ENCODE results near the gene BRD1.

BRD1 gene

DNA sequence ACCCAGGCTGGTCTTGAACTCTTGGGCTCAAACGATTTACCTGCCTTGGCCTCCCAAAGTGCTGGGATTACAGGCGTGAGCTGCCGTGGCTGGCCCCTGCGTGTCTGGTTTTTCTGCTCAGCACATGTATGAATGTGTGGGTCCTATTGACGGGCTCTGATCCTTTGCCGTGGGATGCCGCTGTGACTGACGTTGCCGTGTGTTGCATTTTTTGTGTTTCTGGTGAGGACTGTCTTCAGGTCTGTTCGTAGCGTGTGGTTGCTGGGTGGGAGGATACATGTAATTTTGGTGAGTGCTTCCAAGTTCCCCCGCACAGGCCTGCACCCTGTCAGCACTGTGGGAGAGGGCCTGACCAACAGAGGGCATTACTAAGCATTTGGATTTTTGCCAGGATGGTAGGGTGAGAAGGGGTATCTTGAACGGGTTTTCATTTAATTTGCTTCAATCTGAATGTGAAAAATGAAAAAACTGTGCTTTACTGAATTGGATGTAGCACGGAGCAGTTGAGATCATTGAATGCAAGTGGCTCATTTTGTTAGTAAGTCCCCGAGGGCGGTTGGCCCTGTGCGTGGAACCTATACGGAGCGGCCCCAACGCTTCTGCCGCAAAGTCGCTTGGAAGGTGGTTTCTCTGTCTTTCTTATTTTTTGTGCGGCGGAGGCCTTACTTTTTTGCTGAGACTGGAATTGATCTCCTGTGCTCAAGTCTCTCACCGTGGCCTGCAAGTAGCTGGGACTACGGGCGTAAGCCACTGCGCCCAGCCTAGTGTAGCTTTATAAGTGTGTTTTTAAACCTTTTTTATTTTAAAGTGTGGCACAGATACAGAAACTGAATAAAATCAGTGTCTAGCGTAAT is 34.2 kb upstream of the BRD1 start:
- peaks cover 25% of the 10 kb centered on the region for H3K36me3 ChIP-seq (ENCODE audit: control insufficient read depth, low read length)
- H3K4me3 ChIP-seq (ENCODE audit: low read length): no peak overlapping the region
- no peaks in the 10 kb centered on the region; the same call in 1 of the 2 replicates for H3K4me1 ChIP-seq (ENCODE audit: control insufficient read depth, low read length)
- no peaks in the 10 kb centered on the region for H3K9me2 ChIP-seq (replicated peaks; ENCODE audit: control insufficient read depth, low read length)
- no peak overlapping the region for H3K27ac ChIP-seq (ENCODE audit: low read depth, low read length)
- H3F3A ChIP-seq (ENCODE audit: control insufficient read depth, insufficient read depth): 0 out of 2 replicates have a peak, but pooled peaks cover 4% of the 10 kb centered on the region
- H4K20me1 ChIP-seq (ENCODE audit: control insufficient read depth, insufficient read depth, low read depth, low read length): 0 out of 2 replicates have a peak, but pooled peaks cover 13% of the 10 kb centered on the region
- no peaks in the 10 kb centered on the region for H3K9me3 ChIP-seq (ENCODE audit: control insufficient read depth, insufficient read depth, low read length)
- no peaks in the 10 kb centered on the region for H3K27me3 ChIP-seq (ENCODE audit: control insufficient read depth, low read length)
- TF ChIP-seq, protein P1, sequence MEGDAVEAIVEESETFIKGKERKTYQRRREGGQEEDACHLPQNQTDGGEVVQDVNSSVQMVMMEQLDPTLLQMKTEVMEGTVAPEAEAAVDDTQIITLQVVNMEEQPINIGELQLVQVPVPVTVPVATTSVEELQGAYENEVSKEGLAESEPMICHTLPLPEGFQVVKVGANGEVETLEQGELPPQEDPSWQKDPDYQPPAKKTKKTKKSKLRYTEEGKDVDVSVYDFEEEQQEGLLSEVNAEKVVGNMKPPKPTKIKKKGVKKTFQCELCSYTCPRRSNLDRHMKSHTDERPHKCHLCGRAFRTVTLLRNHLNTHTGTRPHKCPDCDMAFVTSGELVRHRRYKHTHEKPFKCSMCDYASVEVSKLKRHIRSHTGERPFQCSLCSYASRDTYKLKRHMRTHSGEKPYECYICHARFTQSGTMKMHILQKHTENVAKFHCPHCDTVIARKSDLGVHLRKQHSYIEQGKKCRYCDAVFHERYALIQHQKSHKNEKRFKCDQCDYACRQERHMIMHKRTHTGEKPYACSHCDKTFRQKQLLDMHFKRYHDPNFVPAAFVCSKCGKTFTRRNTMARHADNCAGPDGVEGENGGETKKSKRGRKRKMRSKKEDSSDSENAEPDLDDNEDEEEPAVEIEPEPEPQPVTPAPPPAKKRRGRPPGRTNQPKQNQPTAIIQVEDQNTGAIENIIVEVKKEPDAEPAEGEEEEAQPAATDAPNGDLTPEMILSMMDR (IDR thresholded peaks at IDR 0.05; ENCODE audit: low read depth, low read length, poor library complexity, severe bottlenecking): no peak
- TF ChIP-seq EZH2phosphoT487 (IDR thresholded peaks at IDR 0.05; ENCODE audit: borderline replicate concordance, low read length): no peak
- peaks cover 100% of the 10 kb centered on the region for H3K79me2 ChIP-seq (ENCODE audit: control insufficient read depth, low read length)
- no peak overlapping the region for H3K4me2 ChIP-seq (ENCODE audit: low read length)

DNA sequence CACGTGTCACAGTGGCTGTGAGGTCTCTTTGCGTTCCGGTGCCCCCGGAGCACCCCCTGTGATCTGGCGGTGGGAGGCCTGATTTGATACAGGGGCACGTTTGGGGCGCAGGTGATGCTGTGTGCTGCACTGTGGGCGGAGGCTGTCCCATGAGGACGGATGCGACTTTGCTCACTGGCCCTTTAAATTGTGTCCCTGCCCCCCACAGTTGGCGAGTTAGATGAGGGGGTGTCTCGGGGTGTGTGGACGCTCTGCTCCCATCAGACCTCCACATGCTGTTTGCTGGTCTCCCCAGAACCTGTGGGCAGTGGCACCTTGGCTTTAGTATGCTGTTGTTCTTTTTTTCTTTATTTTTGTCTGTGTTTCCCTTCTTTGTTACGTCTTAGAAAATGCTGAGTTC is 31.2 kb upstream of the BRD1 start:
- peaks cover 98% of the 10 kb centered on the region for H3K79me2 ChIP-seq (ENCODE audit: control insufficient read depth, low read length)
- peaks cover 31% of the 10 kb centered on the region for H4K20me1 ChIP-seq (ENCODE audit: control insufficient read depth, insufficient read depth, low read depth, low read length)
- TF ChIP-seq EZH2phosphoT487 (IDR thresholded peaks at IDR 0.05; ENCODE audit: borderline replicate concordance, low read length): no peak
- TF ChIP-seq, protein P1 (IDR thresholded peaks at IDR 0.05; ENCODE audit: low read depth, low read length, poor library complexity, severe bottlenecking): no peak
- H3K27me3 ChIP-seq (ENCODE audit: control insufficient read depth, low read length): no peaks in the 10 kb centered on the region
- no peak overlapping the region for H3K4me3 ChIP-seq (ENCODE audit: low read length)
- H3K9me2 ChIP-seq (replicated peaks; ENCODE audit: control insufficient read depth, low read length): no peaks in the 10 kb centered on the region
- no peaks in the 10 kb centered on the region for H3K9me3 ChIP-seq (ENCODE audit: control insufficient read depth, insufficient read depth, low read length)
- peaks cover 2% of the 10 kb centered on the region; the same call in 1 of the 2 replicates for H3F3A ChIP-seq (ENCODE audit: control insufficient read depth, insufficient read depth)
- no peak overlapping the region for H3K27ac ChIP-seq (ENCODE audit: low read depth, low read length)
- peaks cover 35% of the 10 kb centered on the region for H3K36me3 ChIP-seq (ENCODE audit: control insufficient read depth, low read length)
- no peak overlapping the region for H3K4me2 ChIP-seq (ENCODE audit: low read length)
- H3K4me1 ChIP-seq (ENCODE audit: control insufficient read depth, low read length): peaks cover 17% of the 10 kb centered on the region

DNA sequence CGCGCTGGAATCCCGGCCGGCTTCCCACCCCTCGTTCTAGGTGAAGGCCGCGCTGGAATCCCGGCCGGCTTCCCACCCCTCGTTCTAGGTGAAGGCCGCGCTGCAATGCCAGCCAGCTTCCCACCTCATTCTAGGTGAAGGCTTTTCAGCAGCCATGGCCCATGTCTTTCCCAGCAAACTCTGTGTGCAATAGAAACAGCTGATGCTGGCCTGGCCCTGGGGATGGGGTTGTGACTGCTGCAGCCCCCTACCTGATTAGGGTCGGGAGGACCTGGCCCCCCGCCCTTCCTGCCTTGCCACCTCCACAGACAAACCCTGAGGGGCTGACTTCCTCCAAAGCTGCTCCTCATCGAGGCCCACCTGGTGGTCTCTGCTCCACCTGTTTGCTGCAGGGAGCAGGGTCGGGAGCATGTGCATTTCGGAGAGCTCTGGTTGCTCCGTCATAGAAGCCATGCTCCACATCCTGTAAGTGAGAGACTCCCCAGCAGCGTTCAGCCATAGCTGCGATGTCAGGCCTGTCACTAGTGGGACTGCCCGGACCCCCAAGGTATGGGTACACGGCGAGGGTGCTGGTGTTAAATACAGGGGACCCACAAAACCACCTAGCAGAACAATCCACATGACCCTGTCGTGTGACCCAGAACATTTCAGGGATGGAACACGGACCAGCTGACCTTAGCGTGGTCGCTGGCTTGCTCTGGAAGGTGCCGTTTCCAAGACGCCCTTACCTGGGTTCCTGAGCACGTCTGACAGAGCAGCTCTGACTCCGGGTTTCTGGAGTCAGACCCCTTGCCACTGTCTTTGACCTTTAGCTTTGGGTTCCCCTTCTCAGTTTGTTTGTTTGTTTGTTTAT is 29.3 kb upstream of the BRD1 start:
- Histone ChIP-seq H3F3A (ENCODE audit: control insufficient read depth, insufficient read depth) (peaks cover 2% of the 10 kb centered on the region; the same call in 1 of the 2 replicates), H3K79me2 (ENCODE audit: control insufficient read depth, low read length) (peaks cover 79% of the 10 kb centered on the region), H3K9me2 (replicated peaks; ENCODE audit: control insufficient read depth, low read length) (no peaks in the 10 kb centered on the region), H3K36me3 (ENCODE audit: control insufficient read depth, low read length) (peaks cover 35% of the 10 kb centered on the region), H3K27me3 (ENCODE audit: control insufficient read depth, low read length) (no peaks in the 10 kb centered on the region), H4K20me1 (ENCODE audit: control insufficient read depth, insufficient read depth, low read depth, low read length) (peaks cover 31% of the 10 kb centered on the region), H3K4me2 (ENCODE audit: low read length) (no peak overlapping the region), H3K4me3 (ENCODE audit: low read length) (no peak overlapping the region), H3K9me3 (ENCODE audit: control insufficient read depth, insufficient read depth, low read length) (no peaks in the 10 kb centered on the region), H3K4me1 (ENCODE audit: control insufficient read depth, low read length) (peaks cover 25% of the 10 kb centered on the region), H3K27ac (ENCODE audit: low read depth, low read length) (no peak overlapping the region)
- no peak for TF ChIP-seq EZH2phosphoT487 (IDR thresholded peaks at IDR 0.05; ENCODE audit: borderline replicate concordance, low read length)
- TF ChIP-seq, protein P1 (IDR thresholded peaks at IDR 0.05; ENCODE audit: low read depth, low read length, poor library complexity, severe bottlenecking): no peak

Data from DOHH2 (cell line).